ENCODE data around the gene RUVBL2.
"Not testable (repeated sequence)": the region's sequence is repeated elsewhere in the genome, so short reads cannot be mapped to it uniquely, and the experiment has no call there.

RUVBL2 gene

GRCh38 chr19:49042177-49042576 lies 48.5 kb downstream of the RUVBL2 start:
- no peak for DNase-seq (ENCODE audit: low read depth in 1 of 2, low spot score in 1 of 2)

DNA sequence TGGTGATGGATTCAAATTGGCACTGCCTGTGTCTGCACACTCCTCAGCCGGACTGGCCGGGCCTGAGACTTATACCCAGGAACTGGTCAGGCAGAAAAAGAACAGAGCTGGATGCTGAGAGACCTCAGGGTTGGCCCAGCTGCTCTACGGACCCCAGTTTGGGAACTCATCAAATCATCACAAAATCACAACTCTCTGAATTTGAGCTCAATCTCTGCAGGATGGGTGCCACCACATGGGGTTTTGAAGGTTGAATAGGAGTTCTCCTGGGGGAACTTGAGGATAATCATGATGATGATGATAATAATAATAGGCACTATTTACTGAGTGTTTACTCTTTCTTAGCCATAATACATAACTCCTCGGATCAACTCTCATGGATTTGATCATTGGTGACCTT lies 49.0 kb downstream of the RUVBL2 start:
- DNase-seq (ENCODE audit: low read depth in 1 of 2, low spot score in 1 of 2), result not testable (repeated sequence)

GRCh38 chr19:49043548-49043947 lies 49.9 kb downstream of the RUVBL2 start, which contains the start of gene CGB5:
TSS of gene CGB5 (plus strand) at chr19:49043848. CDS start at chr19:49044210, 362 bp downstream.
- not testable (repeated sequence) for DNase-seq (ENCODE audit: low read depth in 1 of 2, low spot score in 1 of 2)

GRCh38 chr19:49049011-49049410 lies 55.3 kb downstream of the RUVBL2 start, which contains the start of gene CGB8:
TSS of gene CGB8 (minus strand) at chr19:49049111. CDS start at chr19:49048739, 372 bp downstream.
- DNase-seq (ENCODE audit: low read depth in 1 of 2, low spot score in 1 of 2), result not testable (repeated sequence)

DNA sequence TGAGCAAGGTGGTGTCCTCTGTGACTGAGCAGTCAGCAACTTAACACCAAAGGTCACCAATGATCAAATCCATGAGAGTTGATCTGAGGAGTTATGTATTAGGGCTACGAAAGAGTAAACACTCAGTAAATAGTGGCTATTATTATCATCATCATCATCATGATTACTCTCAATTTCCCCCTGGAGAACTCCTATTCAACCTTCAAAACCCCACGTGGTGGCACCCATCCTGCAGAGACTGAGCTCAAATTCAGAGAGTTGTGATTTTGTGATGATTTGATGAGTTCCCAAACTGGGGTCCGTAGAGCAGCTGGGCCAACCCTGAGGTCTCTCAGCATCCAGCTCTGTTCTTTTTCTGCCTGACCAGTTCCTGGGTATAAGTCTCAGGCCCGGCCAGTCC lies 56.1 kb downstream of the RUVBL2 start:
- not testable (repeated sequence) for DNase-seq (ENCODE audit: low read depth in 1 of 2, low spot score in 1 of 2)

GRCh38 chr19:49050376-49051033 lies 56.8 kb downstream of the RUVBL2 start:
- DNase-seq (ENCODE audit: low read depth in 1 of 2, low spot score in 1 of 2), result not testable (repeated sequence)

GRCh38 chr19:49056101-49056901 lies 62.6 kb downstream of the RUVBL2 start:
- peak; percentile 26 to 40 for DNase-seq (ENCODE audit: low read depth in 1 of 2, low spot score in 1 of 2)

DNA sequence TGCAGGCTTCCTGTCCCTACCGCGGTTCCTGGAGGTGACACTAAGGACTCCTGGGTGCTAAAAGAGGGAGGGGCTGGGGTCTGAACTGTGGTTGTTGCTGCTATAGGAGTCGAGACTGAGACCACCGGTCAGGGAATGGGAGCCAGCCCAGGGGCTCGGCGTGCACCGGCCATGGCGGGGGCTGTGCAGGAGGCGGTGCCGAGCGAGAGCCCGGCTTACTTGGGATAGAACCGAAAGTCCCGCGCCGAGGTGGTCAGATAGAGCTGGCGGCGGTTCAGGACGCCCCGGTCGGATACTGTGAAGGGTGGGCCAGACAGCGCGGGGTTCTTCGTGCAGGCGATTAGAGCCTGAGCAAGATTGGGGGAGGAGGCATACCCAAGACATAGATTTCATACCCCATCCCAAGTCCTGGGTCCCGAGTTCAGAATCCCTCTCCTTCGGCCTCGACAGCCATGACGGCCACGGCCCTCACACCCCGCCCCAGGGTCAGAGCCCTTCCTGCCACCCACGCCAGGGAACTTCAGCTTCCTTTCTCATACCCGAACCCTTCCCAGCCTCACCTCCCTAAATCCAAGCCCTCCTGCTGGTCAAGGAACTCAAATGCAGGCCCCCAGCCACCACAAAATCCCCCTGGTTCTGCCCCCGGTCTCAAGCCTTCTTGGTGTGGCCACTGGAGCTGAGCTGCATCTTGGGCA lies 63.4 kb downstream of the RUVBL2 start:
- not testable (repeated sequence) for DNase-seq (ENCODE audit: low read depth in 1 of 2, low spot score in 1 of 2)

- peak in 1 of 2 donors; percentile 7 for DNase-seq (ENCODE audit: low read depth in 1 of 2, low spot score in 1 of 2)
Observed at GRCh38 chr19:49057636-49058234, 64.0 kb downstream of the RUVBL2 start, which contains the start of gene CGB7. TSS of gene CGB7 (minus strand) at chr19:49057749. CDS start at chr19:49055375, 2,374 bp downstream.

GRCh38 chr19:49058562-49058961 lies 64.9 kb downstream of the RUVBL2 start:
- DNase-seq (ENCODE audit: low read depth in 1 of 2, low spot score in 1 of 2), result no peak

GRCh38 chr19:49059053-49059452 lies 65.4 kb downstream of the RUVBL2 start:
- no peak for DNase-seq (ENCODE audit: low read depth in 1 of 2, low spot score in 1 of 2)

DNA sequence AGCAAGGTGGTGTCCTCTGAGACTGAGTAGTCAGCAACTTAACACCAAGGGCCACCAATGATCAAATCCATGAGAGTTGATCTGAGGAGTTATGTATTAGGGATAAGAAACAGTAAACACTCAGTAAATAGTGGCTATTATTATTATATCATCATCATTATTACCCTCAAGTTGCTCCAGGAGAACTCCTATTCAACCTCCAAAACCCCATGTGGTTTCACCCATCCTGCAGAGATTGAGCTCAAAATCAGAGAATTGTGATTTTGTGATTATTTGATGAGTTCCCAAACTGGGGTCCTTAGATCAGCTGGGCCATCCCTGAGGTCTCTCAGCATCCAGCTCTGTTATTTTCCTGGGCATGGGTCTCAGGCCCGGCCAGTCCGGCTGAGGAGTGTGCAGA lies 67.3 kb downstream of the RUVBL2 start:
- DNase-seq (ENCODE audit: low read depth in 1 of 2, low spot score in 1 of 2), result no peak

- DNase-seq (ENCODE audit: low read depth in 1 of 2, low spot score in 1 of 2), result no peak
Observed at GRCh38 chr19:49061445-49061844, 67.8 kb downstream of the RUVBL2 start.

DNA sequence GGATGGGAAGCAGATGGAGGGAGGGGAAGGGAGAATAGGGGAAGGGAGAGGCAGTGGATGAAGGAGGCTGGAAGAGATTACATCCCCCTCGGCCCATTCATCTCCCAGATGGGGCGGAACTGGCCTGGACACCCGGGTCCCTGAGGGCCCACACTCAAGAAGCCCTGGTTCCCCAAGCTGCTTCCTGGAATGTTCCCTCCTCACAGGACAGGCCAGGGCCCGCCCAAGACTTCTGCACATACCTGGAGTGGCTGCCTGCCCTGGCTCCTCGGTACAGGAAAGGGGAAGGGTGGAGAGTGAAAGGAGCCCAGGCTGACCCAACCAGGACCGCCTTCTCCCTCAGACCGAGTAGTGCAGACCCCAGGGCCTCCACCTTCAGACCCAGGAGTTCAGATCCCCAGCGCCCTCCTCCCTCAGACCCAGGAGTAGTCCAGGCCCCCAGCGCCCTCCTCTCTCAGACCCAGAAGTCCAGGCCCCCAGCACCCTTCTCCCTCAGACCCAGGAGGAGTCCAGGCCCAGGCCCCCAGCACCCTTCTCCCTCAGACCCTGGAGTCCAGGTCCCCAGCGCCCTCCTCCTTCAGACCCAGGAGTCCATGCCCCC lies 70.4 kb downstream of the RUVBL2 start:
- DNase-seq (ENCODE audit: low read depth in 1 of 2, low spot score in 1 of 2), result no peak

GRCh38 chr19:49064768-49065611 lies 71.3 kb downstream of the RUVBL2 start, which contains the start of gene NTF4:
TSS of gene NTF4 (minus strand) at chr19:49064818. CDS start at chr19:49061997, 2,821 bp downstream.
- DNase-seq (ENCODE audit: low read depth in 1 of 2, low spot score in 1 of 2), result no peak
